Measurements from ENCODE around the gene ORAI1.
A peak's percentile ranks its signal among the peaks of the same experiment; 100 is the strongest.
"Not testable (repeated sequence)": the region's sequence is repeated elsewhere in the genome, so short reads cannot be mapped to it uniquely, and the experiment has no call there.

Gene ORAI1

DNA sequence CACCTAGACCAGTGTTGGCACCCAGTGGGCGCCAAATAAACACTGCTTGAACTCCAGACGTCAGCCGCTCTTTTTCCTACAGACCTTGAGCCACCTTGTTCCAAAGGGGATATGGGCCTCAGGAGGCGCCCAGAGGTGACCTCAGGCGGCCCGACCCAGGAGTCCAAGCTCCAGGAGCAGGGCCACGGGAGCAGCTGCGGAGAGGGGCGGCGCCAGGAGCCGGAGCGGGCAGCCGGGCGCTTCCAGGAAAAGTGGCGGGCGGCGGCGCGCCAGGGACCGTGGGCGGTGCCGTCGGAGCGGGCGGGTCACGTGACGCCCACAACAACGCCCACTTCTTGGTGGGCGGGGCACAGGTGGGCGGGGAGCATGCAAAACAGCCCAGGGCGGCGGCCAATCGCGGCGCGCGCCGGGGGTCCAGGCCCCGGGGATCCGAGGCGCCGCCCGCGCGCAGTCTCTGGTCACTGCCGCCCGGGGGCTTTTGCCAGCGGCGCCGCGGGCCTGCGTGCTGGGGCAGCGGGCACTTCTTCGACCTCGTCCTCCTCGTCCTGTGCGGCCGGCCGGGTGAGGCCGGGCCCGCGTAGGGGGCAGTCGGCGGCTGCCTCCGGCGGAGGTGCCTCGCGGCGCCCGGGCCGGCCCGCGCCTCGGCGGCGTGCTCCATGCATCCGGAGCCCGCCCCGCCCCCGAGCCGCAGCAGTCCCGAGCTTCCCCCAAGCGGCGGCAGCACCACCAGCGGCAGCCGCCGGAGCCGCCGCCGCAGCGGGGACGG, at the start of gene ORAI1:
Gene ORAI1, plus strand, starts transcription at position 444 of the 766 bp plus-strand sequence.
- DNase-seq = peak; percentile 91

GRCh38 chr12:121576851-121577391, 49.4 kb upstream of the ORAI1 start:
- no peak for DNase-seq

DNA sequence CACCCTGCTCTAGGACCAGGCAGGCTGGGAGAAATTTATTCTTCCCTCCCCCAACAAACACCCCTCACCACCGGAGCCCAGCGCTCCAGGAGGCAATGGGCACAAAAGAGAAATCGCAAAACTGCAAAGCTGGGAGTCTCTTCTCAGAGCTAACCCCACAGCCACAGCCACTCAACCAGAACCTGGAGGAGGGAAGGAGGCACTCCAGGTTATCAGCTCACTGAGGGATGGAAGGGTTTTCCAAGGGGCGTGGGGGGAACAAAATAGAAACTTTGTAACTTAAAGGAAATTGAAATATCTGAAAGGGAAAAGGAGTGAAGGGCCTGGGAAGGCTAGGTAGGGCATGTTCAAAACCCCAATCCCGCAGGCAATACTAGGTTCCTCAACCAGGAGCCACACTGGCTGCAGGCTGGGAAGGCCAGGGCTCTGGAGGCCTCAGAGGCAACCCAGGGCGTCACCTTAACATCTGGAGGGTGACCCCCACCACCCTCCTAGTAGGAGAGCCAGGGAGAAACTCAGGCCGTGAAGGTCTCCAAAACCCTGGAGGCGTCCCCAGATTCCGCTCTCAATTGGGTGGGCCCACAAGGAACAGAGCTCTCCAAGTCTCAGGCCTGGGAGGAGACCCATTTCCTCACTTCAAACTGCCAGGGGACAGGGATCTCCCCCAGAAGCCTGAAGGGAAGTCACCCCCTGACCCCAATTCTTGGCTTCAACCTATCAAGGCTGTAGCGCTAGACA, 48.7 kb upstream of the ORAI1 start:
- DNase-seq = no peak

DNA sequence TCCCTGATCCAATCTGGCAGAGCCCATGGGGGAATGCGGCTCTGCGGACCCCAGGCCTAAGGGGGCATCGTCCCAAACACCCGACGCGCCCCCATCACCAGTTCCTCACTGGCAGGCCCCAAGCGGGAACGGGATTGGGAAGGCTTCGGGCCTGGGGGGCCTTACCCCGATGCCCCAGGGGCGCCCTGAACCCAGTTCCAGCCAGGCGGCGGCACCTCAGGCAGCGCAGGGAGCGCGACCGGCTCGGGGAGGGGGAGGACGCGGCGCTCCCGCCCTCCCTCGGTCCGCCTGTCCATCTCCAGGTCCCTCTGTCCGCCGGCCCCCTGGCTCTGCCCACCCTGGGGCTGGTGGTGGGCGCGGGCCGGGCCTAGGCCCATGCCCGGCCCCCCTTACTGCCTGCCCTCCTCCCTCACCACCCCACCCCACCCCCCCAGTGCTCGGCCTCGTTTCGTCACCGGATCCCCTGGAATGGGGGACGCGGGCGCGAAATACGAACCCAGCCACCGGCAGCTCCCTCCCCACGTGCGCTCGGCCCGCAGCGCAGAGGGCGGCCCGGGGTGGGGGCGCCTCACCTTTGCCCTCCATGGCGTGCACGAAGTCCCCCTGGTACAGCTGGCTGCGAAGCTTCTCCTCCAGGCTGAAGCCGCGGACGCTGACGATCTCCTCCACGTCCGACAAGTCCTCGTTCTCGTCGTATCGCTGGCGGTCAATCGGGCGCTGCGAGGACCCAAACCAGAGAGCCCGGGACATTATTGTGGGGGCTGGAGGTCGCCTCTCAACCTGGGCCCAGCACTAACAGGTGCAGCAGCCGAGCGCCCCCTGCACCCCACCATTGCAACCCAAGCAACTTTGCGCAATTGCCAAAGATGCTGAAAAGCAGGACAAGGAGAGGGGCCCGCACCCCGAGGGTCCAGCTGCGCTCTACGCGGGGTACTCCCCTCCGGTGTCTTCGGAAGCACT, 47.8 kb upstream of the ORAI1 start:
- no peak for DNase-seq

DNA sequence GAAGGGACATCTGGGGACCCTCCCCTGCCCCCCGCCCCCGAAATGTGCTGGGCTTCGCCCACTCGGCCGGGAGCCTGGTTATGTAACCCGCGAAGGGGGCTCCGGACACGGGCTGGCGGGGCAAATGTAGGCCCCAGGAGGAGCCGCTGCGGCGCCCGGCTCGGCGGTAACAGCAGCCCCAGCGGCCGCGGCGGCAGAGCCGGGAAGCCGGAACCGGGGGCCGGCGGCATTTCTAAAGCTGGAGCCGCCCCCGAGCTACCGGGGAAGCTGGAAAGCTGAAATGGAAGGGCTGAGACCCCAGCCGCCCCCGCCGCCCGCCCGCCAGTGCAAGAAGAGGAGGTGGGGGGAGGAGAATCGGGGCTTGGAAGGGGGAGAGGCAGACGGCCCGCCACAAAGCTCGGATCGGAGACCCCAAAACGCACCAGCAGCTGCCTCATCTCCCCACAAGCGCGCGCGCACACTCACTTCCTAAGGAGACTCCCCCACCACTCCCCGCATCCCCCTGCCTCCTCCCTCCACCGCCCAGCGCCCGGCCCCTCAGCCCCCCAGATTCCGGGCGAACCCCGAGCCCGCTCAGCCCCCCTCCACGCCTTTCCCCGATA, 47.0 kb upstream of the ORAI1 start:
- no peak for DNase-seq

- peak; percentile 62 for DNase-seq
These were observed 46.1 kb upstream of the ORAI1 start for GRCh38 chr12:121579981-121580868.

- DNase-seq = peak; percentile 28
These were observed 45.2 kb upstream of the ORAI1 start, which contains the start of gene KDM2B for GRCh38 chr12:121580959-121581685. KDM2B (minus strand) TSS chr12:121581023; CDS start chr12:121580911, 112 bp downstream.

DNA sequence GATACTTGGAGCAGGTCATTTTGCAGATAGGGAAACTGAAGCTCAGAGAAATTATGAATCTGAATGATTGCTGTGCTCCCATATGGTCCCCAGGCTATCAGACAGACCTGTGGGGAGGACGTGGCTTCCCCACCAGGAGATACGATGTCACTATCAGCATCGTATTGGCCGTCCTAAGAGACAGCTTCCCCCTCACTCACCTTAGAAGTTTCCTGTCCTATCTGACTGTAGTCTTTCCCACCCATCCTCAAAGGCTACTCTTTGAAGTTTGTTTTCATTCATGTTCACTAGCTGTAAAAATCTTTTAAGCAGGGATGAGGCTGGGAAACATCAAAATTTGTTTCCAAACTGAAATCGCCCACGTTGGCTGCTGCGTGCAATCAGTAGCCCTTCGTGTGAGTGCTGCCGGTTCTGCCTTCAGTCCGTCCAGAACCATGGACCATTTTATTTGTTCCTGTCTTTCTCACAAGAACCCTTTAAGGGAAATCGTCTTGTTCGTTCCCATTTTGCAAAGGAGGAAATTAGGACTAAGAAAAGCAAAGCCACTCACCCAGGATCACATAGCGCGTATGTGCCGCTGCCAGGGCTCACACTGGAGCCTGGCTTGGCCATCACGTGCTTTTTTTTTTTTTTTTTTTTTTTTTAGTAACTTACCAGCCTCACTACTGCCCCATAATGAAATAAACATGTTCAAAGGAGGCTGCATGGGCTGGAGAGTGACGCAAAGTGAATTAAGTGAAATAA, 44.5 kb upstream of the ORAI1 start:
- DNase-seq = peak; percentile 6

DNA sequence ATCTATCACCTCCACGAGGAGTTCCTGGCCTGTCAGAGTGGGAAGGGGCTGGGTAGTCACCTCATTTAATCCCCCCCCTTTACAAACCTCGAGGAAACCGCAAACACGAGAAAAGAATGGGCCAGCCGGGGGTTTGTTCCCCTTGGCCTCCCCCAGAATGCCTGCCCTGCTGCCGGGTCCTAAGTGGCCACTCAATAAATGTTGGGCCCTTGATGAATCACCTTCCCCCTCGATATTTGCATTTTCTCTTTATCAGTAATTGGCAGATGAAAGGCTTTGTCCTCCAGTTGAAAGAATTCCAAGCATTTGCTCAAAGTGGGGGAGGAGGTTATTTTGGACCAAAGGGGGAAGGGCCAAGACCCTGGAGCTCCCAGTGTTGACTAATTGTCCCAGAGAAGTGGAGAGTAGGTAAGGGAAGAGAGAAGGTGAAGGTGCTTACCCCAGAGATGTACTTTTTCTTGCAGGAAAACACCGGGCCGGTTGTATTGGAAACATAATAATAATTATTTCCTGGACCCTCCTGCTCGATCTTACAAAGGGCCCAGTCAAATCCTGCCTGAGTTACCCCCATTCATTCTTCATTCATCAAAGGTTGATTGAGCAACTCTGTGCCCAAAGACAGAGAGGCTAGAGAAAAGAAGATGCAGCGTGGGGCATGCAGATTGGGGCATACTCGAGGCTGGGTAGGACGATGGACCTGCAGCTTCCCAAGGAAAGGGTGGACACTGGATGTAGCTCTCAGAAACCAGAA, 43.6 kb upstream of the ORAI1 start:
- DNase-seq = no peak

- DNase-seq = not testable (repeated sequence)
These were observed 43.0 kb upstream of the ORAI1 start for GRCh38 chr12:121583334-121583661.

DNA sequence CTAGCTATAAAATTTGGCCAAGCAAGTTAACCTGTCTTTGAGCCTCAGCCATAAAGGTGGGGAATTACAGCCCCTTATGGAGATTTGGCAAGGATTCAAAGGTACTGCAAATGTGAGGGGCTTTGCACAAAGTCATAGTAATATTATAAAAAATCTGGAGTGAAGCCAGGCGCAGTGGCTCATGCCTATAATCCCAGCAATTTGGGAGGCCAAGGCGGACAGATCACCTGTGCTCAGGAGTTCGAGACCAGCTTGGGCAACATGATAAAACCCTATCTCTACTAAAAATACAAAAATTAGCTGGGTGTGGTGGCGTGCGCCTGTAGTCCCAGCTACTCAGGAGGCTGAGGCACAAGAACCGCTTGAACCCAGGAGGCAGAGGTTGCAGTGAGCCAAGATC, 41.4 kb upstream of the ORAI1 start:
- DNase-seq = not testable (repeated sequence)

- DNase-seq = no peak
These were observed 35.7 kb upstream of the ORAI1 start for GRCh38 chr12:121590476-121591143.

GRCh38 chr12:121592320-121592719, 34.0 kb upstream of the ORAI1 start:
- no peak for DNase-seq

DNA sequence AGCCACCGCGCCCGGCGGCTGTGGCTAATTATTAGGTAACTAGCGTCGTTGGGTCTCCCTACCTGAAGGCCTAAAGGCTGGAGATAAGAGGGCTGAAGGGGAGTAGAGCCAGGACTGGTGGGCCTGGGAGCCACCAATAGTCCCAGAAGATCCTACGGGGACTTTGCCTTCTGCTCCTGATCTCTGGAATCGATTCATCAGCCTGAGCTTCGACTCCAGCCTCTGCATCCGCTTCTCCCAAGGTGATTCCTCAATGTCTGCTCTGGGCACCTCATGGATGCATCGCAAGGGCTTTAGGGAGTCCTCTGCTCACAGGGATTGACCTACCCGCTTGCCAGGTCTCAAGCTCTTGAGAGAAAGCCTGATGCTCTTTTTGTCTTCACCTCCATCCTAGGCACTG, 30.8 kb upstream of the ORAI1 start:
- DNase-seq = no peak

GRCh38 chr12:121596526-121596925, 29.8 kb upstream of the ORAI1 start:
- no peak for DNase-seq

DNA sequence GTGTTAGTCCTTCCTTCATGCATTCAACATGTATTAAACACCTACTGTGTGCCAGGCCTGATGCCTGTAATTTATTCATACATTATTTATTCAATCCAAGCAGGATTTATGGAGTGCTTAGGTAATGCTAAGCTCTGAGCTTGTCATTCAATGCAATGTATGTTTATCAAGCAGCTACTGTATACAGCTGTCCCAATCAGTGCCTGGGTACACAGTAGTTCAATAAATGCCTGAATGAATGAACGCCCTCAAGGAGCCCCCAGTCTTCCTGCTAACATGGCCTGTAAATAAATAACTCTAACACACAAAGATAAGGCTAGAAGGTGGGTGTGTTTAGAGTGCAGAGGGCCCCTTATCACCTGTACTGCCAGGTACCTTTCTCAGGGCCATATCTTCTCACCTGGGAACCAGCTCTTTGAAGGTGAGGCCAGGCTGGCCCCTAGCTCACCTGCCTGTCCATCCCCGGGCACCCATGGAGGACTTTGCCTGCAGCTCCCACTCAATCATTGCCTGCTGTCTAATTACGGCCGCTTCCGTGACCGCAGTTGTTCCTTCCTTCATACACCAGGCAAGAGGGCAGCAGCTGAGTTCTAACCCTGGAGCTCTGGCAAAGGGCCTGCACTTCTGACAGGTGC, 25.5 kb upstream of the ORAI1 start:
- no peak for DNase-seq

DNA sequence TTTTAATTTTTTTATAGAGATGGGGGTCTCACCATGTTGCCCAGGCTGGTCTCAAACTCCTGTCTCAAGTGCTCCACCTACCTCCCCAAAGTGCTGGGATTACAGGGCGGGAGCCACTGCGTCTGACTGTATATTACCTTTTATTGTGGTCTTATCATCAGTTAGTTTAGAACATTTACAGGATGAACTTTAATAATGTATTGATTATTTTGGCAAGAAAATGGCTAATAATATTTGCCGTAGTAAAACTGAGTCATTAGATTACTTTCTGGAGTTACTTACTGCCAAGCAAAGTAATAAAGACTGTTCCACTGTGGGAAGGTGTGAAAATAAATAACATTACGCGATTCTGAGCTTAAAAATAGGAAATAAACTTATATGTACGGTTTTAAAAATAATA, 23.6 kb upstream of the ORAI1 start:
- DNase-seq = no peak

- no peak for DNase-seq
These were observed 22.7 kb upstream of the ORAI1 start for GRCh38 chr12:121603581-121603980.
